Left kidney (tissue), 8 donors: ENCODE measurements around the gene TOLLIP. TPM values are rescaled to one million over a fixed set of nuclear protein-coding genes. Genes with fewer than 3 reads are reported as not detected.
"Not testable (repeated sequence)": the region's sequence is repeated elsewhere in the genome, so short reads cannot be mapped to it uniquely, and the experiment has no call there.

Source experiments
- DNase-seq: peaks from one replicate; pipeline ENCODE4 v3.0.0-alpha.2; 2013
- long read RNA-seq, 8 donors: transcript quantifications; one replicate each; lab custom pipeline, GENCODE V29; 2026
- polyA plus RNA-seq: library from polyadenylated mRNA; unstranded; fragments of 120-200 nt; gene quantifications from one replicate; pipeline ENCODE4 v1.2.1, GENCODE V29; 2013; ENCODE audit not compliant: insufficient read length

Gene TOLLIP
- 28.7 TPM for polyA plus RNA-seq
- long read RNA-seq, donor 1, transcript TOLLIP-202 (6 exons, 3,617 nt) = major isoform, 37 of 42 reads
- long read RNA-seq, donor 1, partial matches to known transcripts = 0 of 42 reads
- long read RNA-seq, donor 1, other reads (novel, unspliced or antisense) = 0 of 42 reads
- long read RNA-seq, donor 2, transcript TOLLIP-202 (6 exons, 3,617 nt) = major isoform, 33 of 36 reads
- long read RNA-seq, donor 2, partial matches to known transcripts = 0 of 36 reads
- long read RNA-seq, donor 2, other reads (novel, unspliced or antisense) = 0 of 36 reads
- long read RNA-seq, donor 3, transcript TOLLIP-202 (6 exons, 3,617 nt) = major isoform, 18 of 32 reads
- long read RNA-seq, donor 3, partial matches to known transcripts = 13 of 32 reads
- long read RNA-seq, donor 3, other reads (novel, unspliced or antisense) = 0 of 32 reads
- long read RNA-seq, donor 4, partial matches to known transcripts = 0 of 2 reads
- long read RNA-seq, donor 4, other reads (novel, unspliced or antisense) = 0 of 2 reads
- long read RNA-seq, donor 5, transcript TOLLIP-202 (6 exons, 3,617 nt) = major isoform, 38 of 40 reads
- long read RNA-seq, donor 5, partial matches to known transcripts = 0 of 40 reads
- long read RNA-seq, donor 5, other reads (novel, unspliced or antisense) = 0 of 40 reads
- long read RNA-seq, donor 6, transcript TOLLIP-202 (6 exons, 3,617 nt) = major isoform, 29 of 36 reads
- long read RNA-seq, donor 6, partial matches to known transcripts = 0 of 36 reads
- long read RNA-seq, donor 6, other reads (novel, unspliced or antisense) = 0 of 36 reads
- long read RNA-seq, donor 7, transcript TOLLIP-202 (6 exons, 3,617 nt) = major isoform, 37 of 38 reads
- long read RNA-seq, donor 7, partial matches to known transcripts = 0 of 38 reads
- long read RNA-seq, donor 7, other reads (novel, unspliced or antisense) = 0 of 38 reads
- long read RNA-seq, donor 8, transcript TOLLIP-202 (6 exons, 3,617 nt) = major isoform, 12 of 13 reads
- long read RNA-seq, donor 8, partial matches to known transcripts = 0 of 13 reads
- long read RNA-seq, donor 8, other reads (novel, unspliced or antisense) = 0 of 13 reads

- DNase-seq = peak; percentile 93
These were observed at the start of gene TOLLIP for GRCh38 chr11:1309498-1310317. Gene TOLLIP (minus strand): TSS chr11:1309632. CDS start chr11:1309498, 134 bp downstream.

- not testable (repeated sequence) for DNase-seq
These were observed 49.5 kb upstream of the TOLLIP start for GRCh38 chr11:1358931-1359330.

GRCh38 chr11:1358286-1358685 lies 48.9 kb upstream of the TOLLIP start:
- no peak for DNase-seq

GRCh38 chr11:1356478-1356960 lies 47.1 kb upstream of the TOLLIP start:
- no peak for DNase-seq

- no peak for DNase-seq
These were observed 46.6 kb upstream of the TOLLIP start for GRCh38 chr11:1356007-1356435.

GRCh38 chr11:1354125-1354938 lies 44.9 kb upstream of the TOLLIP start:
- DNase-seq = no peak

- DNase-seq = no peak
These were observed 44.1 kb upstream of the TOLLIP start for GRCh38 chr11:1353383-1354124.

GRCh38 chr11:1352696-1353382 lies 43.4 kb upstream of the TOLLIP start:
- DNase-seq = no peak

- DNase-seq = no peak
These were observed 42.0 kb upstream of the TOLLIP start for GRCh38 chr11:1351278-1351937.

GRCh38 chr11:1350086-1350725 lies 40.8 kb upstream of the TOLLIP start:
- no peak for DNase-seq

GRCh38 chr11:1349327-1350041 lies 40.1 kb upstream of the TOLLIP start:
- no peak for DNase-seq

- no peak for DNase-seq
These were observed 39.4 kb upstream of the TOLLIP start for GRCh38 chr11:1348796-1349326.

GRCh38 chr11:1348146-1348795 lies 38.8 kb upstream of the TOLLIP start:
- no peak for DNase-seq

- not testable (repeated sequence) for DNase-seq
These were observed 38.1 kb upstream of the TOLLIP start for GRCh38 chr11:1347411-1347999.

GRCh38 chr11:1346669-1347390 lies 37.4 kb upstream of the TOLLIP start:
- DNase-seq = no peak
